Neural crest cell (in vitro differentiated cells): ENCODE results near the gene EDC3. TPM values are rescaled to one million over a fixed set of nuclear protein-coding genes. Genes with fewer than 3 reads are reported as not detected.

Source experiments
- DNase-seq: peaks from one replicate; pipeline ENCODE4 v3.0.0; 2021; ENCODE audit warnings: low read depth, mixed read lengths, low spot score
- H3K27ac Mint-ChIP-seq: one replicate; pipeline ENCODE4 v1.8.0; 2021; ENCODE audit warnings: mild to moderate bottlenecking, mixed read lengths; ENCODE audit not compliant: unreplicated experiment
- H3K27me3 Mint-ChIP-seq: 2 replicates; pipeline ENCODE4 v1.8.0; 2021; ENCODE audit warnings: low read depth, mild to moderate bottlenecking, mixed read lengths
- H3K36me3 Mint-ChIP-seq: 2 replicates; pipeline ENCODE4 v1.8.0; 2021; ENCODE audit warnings: low read depth, mild to moderate bottlenecking, mixed read lengths
- H3K4me1 Mint-ChIP-seq: 2 replicates; pipeline ENCODE4 v1.8.0; 2021; ENCODE audit warnings: mixed read lengths
- H3K4me3 Mint-ChIP-seq: one replicate; pipeline ENCODE4 v1.8.0; 2021; ENCODE audit warnings: mild to moderate bottlenecking, mixed read lengths
- H3K9me3 Mint-ChIP-seq: 2 replicates; pipeline ENCODE4 v1.8.0; 2021; ENCODE audit warnings: mixed read lengths
- total RNA-seq: library from RNA; stranded (reverse); gene quantifications from 2 replicates; pipeline ENCODE4 v1.2.1, GENCODE V29; 2021
- TF ChIP-seq, protein P1 (sequence below): fragments of 200-600 bp; sonication (generic); conservative IDR thresholded peaks from 2 replicates; pipeline ENCODE4 v1.5.0; 2021; ENCODE audit warnings: antibody characterized with exemption, mild to moderate bottlenecking

Gene EDC3
- total RNA-seq, 1 donor from 2014 or later: 69.8 TPM

DNA sequence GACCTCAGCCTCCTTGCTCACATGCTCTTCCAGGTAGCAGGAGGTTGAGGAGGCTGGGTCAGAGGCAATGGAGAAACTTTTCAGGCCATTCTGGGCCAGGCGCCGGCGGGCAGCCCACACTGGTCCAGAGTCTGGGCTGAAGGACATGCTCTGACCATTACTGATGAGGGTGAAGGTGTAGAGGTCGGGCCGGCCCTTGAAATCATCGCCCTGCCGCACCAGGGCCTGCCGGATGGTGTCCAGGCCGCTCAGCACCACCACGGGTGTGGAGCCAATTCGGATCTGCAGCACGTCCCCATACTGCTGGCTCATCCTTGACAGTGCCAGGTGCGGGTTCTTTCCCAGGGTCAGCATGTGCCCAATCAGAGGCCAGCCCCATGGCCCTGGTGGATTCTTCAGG lies 26.8 kb upstream of the EDC3 start:
- Mint-ChIP-seq H3K27ac (no peak overlapping the region), H3K27me3 (peaks cover 6% of the 10 kb centered on the region)
- TF ChIP-seq, protein P1, sequence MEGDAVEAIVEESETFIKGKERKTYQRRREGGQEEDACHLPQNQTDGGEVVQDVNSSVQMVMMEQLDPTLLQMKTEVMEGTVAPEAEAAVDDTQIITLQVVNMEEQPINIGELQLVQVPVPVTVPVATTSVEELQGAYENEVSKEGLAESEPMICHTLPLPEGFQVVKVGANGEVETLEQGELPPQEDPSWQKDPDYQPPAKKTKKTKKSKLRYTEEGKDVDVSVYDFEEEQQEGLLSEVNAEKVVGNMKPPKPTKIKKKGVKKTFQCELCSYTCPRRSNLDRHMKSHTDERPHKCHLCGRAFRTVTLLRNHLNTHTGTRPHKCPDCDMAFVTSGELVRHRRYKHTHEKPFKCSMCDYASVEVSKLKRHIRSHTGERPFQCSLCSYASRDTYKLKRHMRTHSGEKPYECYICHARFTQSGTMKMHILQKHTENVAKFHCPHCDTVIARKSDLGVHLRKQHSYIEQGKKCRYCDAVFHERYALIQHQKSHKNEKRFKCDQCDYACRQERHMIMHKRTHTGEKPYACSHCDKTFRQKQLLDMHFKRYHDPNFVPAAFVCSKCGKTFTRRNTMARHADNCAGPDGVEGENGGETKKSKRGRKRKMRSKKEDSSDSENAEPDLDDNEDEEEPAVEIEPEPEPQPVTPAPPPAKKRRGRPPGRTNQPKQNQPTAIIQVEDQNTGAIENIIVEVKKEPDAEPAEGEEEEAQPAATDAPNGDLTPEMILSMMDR: no peak

GRCh38 chr15:74716651-74717050 lies 20.8 kb upstream of the EDC3 start:
- Mint-ChIP-seq H3K36me3 (no peaks in the 10 kb centered on the region), H3K9me3 (no peaks in the 10 kb centered on the region), H3K4me1 (no peaks in the 10 kb centered on the region), H3K27me3 (peaks cover 8% of the 10 kb centered on the region), H3K27ac (no peak overlapping the region), H3K4me3 (no peak overlapping the region)
- TF ChIP-seq, protein P1: no peak
- DNase-seq: no peak

More for the DNA sequence above, 26.8 kb upstream of the EDC3 start:
- no peak for DNase-seq
- Mint-ChIP-seq H3K4me3 (no peak overlapping the region), H3K4me1 (peaks cover 24% of the 10 kb centered on the region), H3K9me3 (no peaks in the 10 kb centered on the region), H3K36me3 (no peaks in the 10 kb centered on the region)

DNA sequence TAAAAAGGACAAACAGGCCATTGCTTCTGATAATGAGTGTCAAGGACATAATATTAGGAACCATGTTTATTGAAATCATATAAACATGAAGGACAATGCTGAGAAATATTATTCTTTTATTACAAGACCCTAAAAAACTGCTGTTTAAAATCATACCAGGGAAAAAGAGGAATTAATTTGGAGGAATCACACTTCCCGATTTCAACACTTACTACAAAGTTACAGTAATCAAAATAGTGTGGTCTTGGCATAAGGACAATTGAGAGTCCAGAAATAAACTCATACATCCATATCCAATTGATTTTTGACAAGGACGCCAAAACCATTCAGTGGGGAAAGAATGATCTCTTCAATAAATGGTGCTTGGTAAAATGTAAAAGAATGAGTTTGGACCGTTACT lies 16.5 kb upstream of the EDC3 start:
- Mint-ChIP-seq H3K27ac (no peak overlapping the region), H3K4me3 (no peak overlapping the region), H3K4me1 (no peaks in the 10 kb centered on the region), H3K27me3 (peaks cover 50% of the 10 kb centered on the region), H3K36me3 (no peaks in the 10 kb centered on the region), H3K9me3 (no peaks in the 10 kb centered on the region)
- no peak for DNase-seq
- TF ChIP-seq, protein P1: no peak

- H3K27me3 Mint-ChIP-seq: peaks cover 67% of the 10 kb centered on the region
- H3K36me3 Mint-ChIP-seq: no peaks in the 10 kb centered on the region
- H3K4me3 Mint-ChIP-seq: no peak overlapping the region
- no peaks in the 10 kb centered on the region for H3K4me1 Mint-ChIP-seq
- H3K9me3 Mint-ChIP-seq: no peaks in the 10 kb centered on the region
- H3K27ac Mint-ChIP-seq: no peak overlapping the region
- TF ChIP-seq, protein P1: no peak
- DNase-seq: no peak
These were observed 14.7 kb upstream of the EDC3 start for GRCh38 chr15:74710319-74711094.

DNA sequence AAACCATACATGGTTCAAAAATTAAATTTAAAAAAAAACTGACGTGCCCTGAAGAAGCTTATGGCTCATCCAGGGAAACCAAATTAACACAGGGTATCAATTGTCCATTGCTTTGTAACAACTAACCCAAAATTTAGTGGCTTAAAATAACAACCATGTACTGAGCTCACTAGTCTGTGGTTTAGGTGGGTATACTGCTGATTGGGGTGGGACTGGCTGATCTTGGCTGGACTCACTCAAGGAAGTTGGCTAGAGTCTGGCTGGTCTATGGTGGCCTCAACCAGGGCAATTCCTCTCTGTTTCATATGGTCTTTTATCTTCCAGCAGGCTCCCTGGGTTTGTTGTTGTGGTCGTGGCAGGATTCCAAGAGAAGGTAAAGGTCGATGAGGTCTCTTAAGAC lies 14.1 kb upstream of the EDC3 start:
- peaks cover 73% of the 10 kb centered on the region for H3K27me3 Mint-ChIP-seq
- H3K9me3 Mint-ChIP-seq: no peaks in the 10 kb centered on the region
- H3K36me3 Mint-ChIP-seq: no peaks in the 10 kb centered on the region
- H3K4me1 Mint-ChIP-seq: no peaks in the 10 kb centered on the region
- DNase-seq: no peak
- H3K27ac Mint-ChIP-seq: no peak overlapping the region
- TF ChIP-seq, protein P1: no peak
- H3K4me3 Mint-ChIP-seq: no peak overlapping the region
